ENCODE results near the gene TADA2A.

The TADA2A gene

DNA sequence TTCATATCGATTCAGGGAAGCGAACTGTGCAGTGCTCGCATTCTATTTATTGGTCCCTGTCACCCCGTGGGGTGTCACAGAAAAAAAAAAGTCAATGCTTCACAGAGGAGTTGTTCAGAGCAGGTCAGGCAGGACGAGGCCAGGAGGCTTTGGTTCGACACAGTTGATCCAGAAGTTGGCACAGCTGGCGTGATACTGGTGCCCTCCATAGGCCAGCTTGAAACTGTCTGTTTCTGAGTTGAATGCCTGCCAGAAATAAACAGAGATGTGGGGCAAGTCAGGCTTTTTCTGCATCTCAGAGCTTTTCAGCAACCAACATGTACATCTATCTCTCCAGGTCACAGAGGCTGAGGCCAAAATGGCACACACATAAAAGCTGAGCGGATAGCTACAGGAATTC is 112.1 kb downstream of the TADA2A start:
- TF ChIP-seq, protein P1, sequence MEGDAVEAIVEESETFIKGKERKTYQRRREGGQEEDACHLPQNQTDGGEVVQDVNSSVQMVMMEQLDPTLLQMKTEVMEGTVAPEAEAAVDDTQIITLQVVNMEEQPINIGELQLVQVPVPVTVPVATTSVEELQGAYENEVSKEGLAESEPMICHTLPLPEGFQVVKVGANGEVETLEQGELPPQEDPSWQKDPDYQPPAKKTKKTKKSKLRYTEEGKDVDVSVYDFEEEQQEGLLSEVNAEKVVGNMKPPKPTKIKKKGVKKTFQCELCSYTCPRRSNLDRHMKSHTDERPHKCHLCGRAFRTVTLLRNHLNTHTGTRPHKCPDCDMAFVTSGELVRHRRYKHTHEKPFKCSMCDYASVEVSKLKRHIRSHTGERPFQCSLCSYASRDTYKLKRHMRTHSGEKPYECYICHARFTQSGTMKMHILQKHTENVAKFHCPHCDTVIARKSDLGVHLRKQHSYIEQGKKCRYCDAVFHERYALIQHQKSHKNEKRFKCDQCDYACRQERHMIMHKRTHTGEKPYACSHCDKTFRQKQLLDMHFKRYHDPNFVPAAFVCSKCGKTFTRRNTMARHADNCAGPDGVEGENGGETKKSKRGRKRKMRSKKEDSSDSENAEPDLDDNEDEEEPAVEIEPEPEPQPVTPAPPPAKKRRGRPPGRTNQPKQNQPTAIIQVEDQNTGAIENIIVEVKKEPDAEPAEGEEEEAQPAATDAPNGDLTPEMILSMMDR (IDR thresholded peaks at IDR 0.05; ENCODE audit: borderline replicate concordance, insufficient read depth, low read depth, low read length) = no peak
- no peak overlapping the region for H3K4me3 ChIP-seq (ENCODE audit: low read depth, low read length)

DNA sequence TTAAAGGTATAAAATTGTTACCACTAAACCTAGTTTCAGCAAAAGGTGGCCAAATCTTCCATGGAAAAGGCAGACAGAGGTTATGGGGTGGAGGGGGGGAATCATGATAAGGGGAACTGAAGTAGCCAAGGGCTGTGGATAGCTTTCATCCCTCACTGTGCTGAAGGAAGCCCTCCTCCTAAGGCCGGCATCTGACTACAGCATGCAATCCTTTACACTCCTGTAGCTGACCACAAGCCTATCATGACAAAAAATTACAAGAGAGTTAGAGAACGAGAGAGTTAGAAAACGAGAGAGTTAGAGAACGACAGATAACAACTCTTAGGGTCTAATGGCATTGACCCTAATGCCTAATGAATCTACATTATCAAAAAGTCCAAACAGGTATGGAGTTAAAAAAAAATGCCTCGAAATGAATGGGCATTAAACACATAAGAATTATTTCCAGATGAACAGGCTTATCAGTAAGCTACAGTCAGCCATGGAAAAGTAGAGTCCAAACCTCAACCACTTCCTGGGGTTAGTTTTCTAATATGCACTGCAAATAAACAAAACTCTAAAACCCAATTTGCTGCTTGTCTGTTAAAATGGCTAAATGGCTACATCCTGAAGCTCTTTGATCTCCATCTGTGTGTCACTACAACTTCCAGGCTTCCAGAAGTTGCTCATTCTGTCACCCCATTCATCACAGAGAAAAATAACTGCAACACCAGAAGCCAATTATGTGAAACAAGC is 112.7 kb downstream of the TADA2A start:
- H3K4me3 ChIP-seq (ENCODE audit: low read depth, low read length) = no peak overlapping the region
- TF ChIP-seq, protein P1 (IDR thresholded peaks at IDR 0.05; ENCODE audit: borderline replicate concordance, insufficient read depth, low read depth, low read length) = no peak

DNA sequence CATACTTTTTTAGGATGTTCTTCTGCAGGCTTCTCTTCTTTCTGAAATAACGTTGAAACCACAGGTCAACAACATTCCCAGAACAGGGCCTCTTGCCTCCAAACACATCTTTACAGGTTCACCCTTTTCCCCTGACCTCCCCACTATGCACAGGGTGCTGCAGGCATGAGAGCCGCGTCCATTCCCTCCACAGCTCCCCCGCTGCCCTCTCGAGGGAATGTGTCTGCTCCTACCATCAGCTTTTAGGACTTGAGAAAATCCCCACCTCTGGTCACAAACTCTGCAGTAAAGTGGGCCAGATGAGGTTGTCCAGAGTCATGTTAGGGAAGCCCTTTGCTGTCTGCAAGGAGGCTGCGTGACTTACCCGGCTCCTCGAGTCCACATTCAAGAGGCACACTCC is 113.5 kb downstream of the TADA2A start:
- no peak overlapping the region for H3K4me3 ChIP-seq (ENCODE audit: low read depth, low read length)
- TF ChIP-seq, protein P1 (IDR thresholded peaks at IDR 0.05; ENCODE audit: borderline replicate concordance, insufficient read depth, low read depth, low read length) = no peak

DNA sequence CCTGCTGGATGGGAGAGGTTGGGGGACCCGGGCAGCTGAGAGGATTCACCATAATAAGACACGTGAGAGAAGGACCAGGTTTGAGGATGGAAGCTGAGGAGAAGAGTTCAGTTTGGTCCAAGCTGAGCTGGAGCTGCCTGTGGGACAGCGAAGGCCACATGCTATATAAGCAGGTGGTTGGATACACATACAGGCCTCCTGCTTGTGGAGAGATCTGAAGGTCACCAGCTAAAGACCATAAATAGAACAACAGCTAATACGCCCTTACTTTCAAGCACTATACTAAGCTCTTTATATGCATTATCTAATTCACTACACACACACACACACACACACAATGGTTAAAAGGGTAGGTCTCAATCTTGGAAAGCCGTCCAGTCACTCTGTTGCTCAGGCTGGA is 115.1 kb downstream of the TADA2A start:
- H3K4me3 ChIP-seq (ENCODE audit: low read depth, low read length) = no peak overlapping the region
- TF ChIP-seq, protein P1 (IDR thresholded peaks at IDR 0.05; ENCODE audit: borderline replicate concordance, insufficient read depth, low read depth, low read length) = no peak

DNA sequence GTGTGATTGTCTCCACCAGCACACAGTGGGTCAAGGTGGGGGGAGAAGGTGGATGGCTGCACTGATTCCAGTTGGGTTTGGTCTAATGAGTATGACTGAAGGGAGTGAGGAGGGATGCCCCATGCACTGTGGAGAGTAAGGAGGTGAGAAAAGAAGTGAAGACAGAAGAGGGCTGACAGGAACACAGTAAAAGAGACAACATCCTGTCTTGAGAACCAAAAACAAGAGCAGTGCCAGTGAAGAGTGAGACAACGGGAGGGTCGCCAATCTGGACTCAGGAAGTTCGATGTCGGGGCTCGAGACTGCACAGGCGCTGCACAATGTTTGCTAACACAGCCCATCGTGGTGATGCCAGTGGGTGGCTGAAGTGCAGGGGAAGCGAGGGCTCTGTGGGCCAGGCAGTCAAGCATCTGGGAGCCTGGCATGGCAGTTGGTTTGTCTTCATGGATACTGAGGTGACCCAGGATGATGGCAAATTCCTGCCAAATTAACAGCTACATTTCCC is 117.1 kb downstream of the TADA2A start:
- H3K4me3 ChIP-seq (ENCODE audit: low read depth, low read length) = no peak overlapping the region
- TF ChIP-seq, protein P1 (IDR thresholded peaks at IDR 0.05; ENCODE audit: borderline replicate concordance, insufficient read depth, low read depth, low read length) = no peak

DNA sequence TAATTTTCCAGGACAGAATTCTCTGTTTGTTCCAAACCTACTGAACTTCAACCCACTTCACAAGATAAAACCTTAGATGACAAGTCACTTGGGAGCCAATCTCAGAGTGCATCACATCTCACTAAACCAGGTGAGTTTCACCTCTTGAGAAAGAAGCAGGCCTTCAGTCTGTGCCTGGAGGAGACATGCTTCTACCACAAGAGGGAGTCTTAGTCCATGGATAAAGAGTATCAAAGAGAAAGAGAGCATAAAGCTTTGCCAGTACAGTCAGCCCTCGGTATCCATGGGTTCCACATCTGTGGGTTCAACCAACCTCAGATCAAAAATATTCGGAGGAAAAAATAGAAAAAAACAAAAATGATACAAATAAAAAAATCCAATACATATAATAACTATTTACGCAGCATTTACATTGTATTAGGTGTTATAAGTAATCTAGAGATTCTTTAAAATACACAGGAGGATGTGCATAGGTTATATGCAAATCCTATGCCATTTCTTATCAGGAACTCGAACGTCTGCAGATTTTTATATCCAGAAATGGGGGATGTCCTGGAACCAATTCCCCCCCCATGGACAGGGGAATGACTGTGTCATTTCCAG is 120.7 kb downstream of the TADA2A start:
- TF ChIP-seq, protein P1 (IDR thresholded peaks at IDR 0.05; ENCODE audit: borderline replicate concordance, insufficient read depth, low read depth, low read length) = peak; percentile 54; the same call in 1 of the 2 replicates
- no peak overlapping the region for H3K4me3 ChIP-seq (ENCODE audit: low read depth, low read length)
